SK-N-SH (cell line): Measurements from ENCODE around the gene DTNBP1. TPM values are rescaled to one million over a fixed set of nuclear protein-coding genes. Genes with fewer than 3 reads are reported as not detected.

Experiments used
- CTCF ChIA-PET: fragments of 300-600, 350-600 bp; formaldehyde crosslinking; extraction: SDS; loops from one replicate; lab custom pipeline; 2021; lab: Yijun Ruan, JAX
- POLR2A ChIA-PET: fragments of 350-600 bp; sonication (Branson Sonifier 250); formaldehyde crosslinking; extraction: SDS; loops from one replicate; lab custom pipeline; 2020; ENCODE audit warnings: antibody characterized with exemption, inconsistent platforms; lab: Yijun Ruan, JAX
- DNase-seq: peaks from one replicate; pipeline ENCODE4 v3.0.0; 2012
- H2AFZ ChIP-seq: fragments of 200-600 bp; sonication (generic); 2 replicates; pipeline ENCODE4 v1.8.1; 2016; ENCODE audit warnings: antibody characterized with exemption, mild to moderate bottlenecking, low read depth
- H3F3A ChIP-seq: fragments of 200-600 bp; sonication (generic); replicated peaks from 2 replicates; pipeline ENCODE3; 2016; ENCODE audit warnings: antibody characterized with exemption, mild to moderate bottlenecking; ENCODE audit not compliant: insufficient read depth
- H3K27ac ChIP-seq, 2 experiments: fragments of 200-500 bp in 1 of 2; fragments of 200-600 bp in 1 of 2; sonication (Bioruptor generic) in 1 of 2; sonication (generic), shearing (Covaris generic) in 1 of 2; 2 replicates each; pipeline versions ENCODE4 v1.5.1 to v1.6.1; 2014 to 2016; ENCODE audit warnings: low read depth in 2 of 2, inconsistent platforms in 1 of 2, low read length in 1 of 2, mild to moderate bottlenecking in 1 of 2, mixed read lengths in 1 of 2
- H3K27me3 ChIP-seq: fragments of 200-600 bp; sonication (generic), shearing (Covaris generic); 2 replicates; pipeline ENCODE4 v1.6.1; 2016; ENCODE audit warnings: mixed run types; ENCODE audit not compliant: insufficient read depth
- H3K36me3 ChIP-seq, 2 experiments: fragments of 200-500 bp in 1 of 2; fragments of 200-600 bp in 1 of 2; sonication (Bioruptor generic) in 1 of 2; sonication (generic) in 1 of 2; replicated peaks in 1 of 2; 2 replicates each; pipeline versions ENCODE3 to v1.5.1; 2014 to 2016; ENCODE audit warnings: low read length in 1 of 2, mild to moderate bottlenecking in 1 of 2; ENCODE audit not compliant: insufficient read depth in 2 of 2, control insufficient read depth in 1 of 2
- H3K4me1 ChIP-seq, 2 experiments: fragments of 200-500 bp in 1 of 2; fragments of 200-600 bp in 1 of 2; sonication (Bioruptor generic) in 1 of 2; sonication (generic), shearing (Covaris generic) in 1 of 2; 2 replicates each; pipeline versions ENCODE4 v1.5.1 to v1.6.1; 2014 to 2016; ENCODE audit warnings: low read depth in 1 of 2, low read length in 1 of 2, mixed run types in 1 of 2; ENCODE audit not compliant: insufficient read depth in 2 of 2, control insufficient read depth in 1 of 2
- H3K4me2 ChIP-seq: fragments of 200-600 bp; sonication (generic), shearing (Covaris generic); 2 replicates; pipeline ENCODE4 v1.6.1; 2017; ENCODE audit warnings: mixed run types
- H3K4me3 ChIP-seq, 2 experiments: fragments of 200-500 bp in 1 of 2; fragments of 200-600 bp in 1 of 2; sonication (Bioruptor generic) in 1 of 2; sonication (generic), shearing (Covaris generic) in 1 of 2; 2 replicates each; pipeline versions ENCODE4 v1.5.1 to v1.8.1; 2014 to 2016; ENCODE audit warnings: low read depth in 2 of 2, inconsistent platforms in 1 of 2, low read length in 1 of 2, mild to moderate bottlenecking in 1 of 2, mixed read lengths in 1 of 2, moderate library complexity in 1 of 2
- H3K79me2 ChIP-seq: fragments of 200-600 bp; sonication (generic); 2 replicates; pipeline ENCODE4 v1.8.1; 2017; ENCODE audit warnings: mild to moderate bottlenecking; ENCODE audit not compliant: insufficient read depth
- H3K9ac ChIP-seq: fragments of 200-600 bp; sonication (generic); 2 replicates; pipeline ENCODE4 v1.6.1; 2017; ENCODE audit warnings: mixed run types
- H3K9me2 ChIP-seq: fragments of 200-600 bp; sonication (generic); 2 replicates; pipeline ENCODE4 v1.6.1; 2017; ENCODE audit warnings: mixed run types
- H3K9me3 ChIP-seq: fragments of 200-600 bp; sonication (generic); 2 replicates; pipeline ENCODE4 v1.6.1; 2017; ENCODE audit warnings: mixed run types, mild to moderate bottlenecking, moderate library complexity
- H4K20me1 ChIP-seq: fragments of 200-600 bp; sonication (generic); 2 replicates; pipeline ENCODE4 v1.6.1; 2017; ENCODE audit warnings: mild to moderate bottlenecking, mixed run types; ENCODE audit not compliant: insufficient read depth
- EZH2phosphoT487 ChIP-seq: fragments of 200-600 bp; sonication (generic); IDR thresholded peaks from 2 replicates; pipeline ENCODE4 v1.6.1; 2017; ENCODE audit warnings: low read depth, mixed run types, mild to moderate bottlenecking, antibody characterized with exemption, moderate library complexity, borderline replicate concordance
- FOXM1 ChIP-seq: IDR thresholded peaks from 2 replicates; pipeline ENCODE4 v1.4.0; 2012; ENCODE audit warnings: low read depth, mild to moderate bottlenecking
- GABPA ChIP-seq: IDR thresholded peaks from 2 replicates; pipeline ENCODE4 v1.4.0; 2012; ENCODE audit warnings: low read depth, mild to moderate bottlenecking
- MEF2A ChIP-seq: IDR thresholded peaks from 2 replicates; pipeline ENCODE4 v1.4.0; 2012; ENCODE audit warnings: low read depth, borderline replicate concordance
- POLR2AphosphoS5 ChIP-seq: IDR thresholded peaks from 2 replicates; pipeline ENCODE4 v1.6.1; 2012; ENCODE audit warnings: low read depth, low read length
- RAD21 ChIP-seq: IDR thresholded peaks from 2 replicates; pipeline ENCODE4 v1.6.1; 2012; ENCODE audit warnings: mild to moderate bottlenecking, low read length
- RCOR1 ChIP-seq: fragments of 150-350 bp; IDR thresholded peaks from 2 replicates; pipeline ENCODE4 v1.6.1; 2017; ENCODE audit warnings: antibody characterized with exemption, low read length
- RFX5 ChIP-seq: IDR thresholded peaks from 2 replicates; pipeline ENCODE4 v1.6.1; 2012; ENCODE audit warnings: mild to moderate bottlenecking, improper control_type of control experiment, low read length
- TCF12 ChIP-seq: IDR thresholded peaks from 2 replicates; pipeline ENCODE4 v1.4.0; 2012
- WGBS: methylation state at CpG from one replicate; pipeline ENCODE4 v1.1.6; 2017; ENCODE audit warnings: low lambda C conversion rate; 5-methylcytosine and 5-hydroxymethylcytosine counted together
- polyA plus RNA-seq, 3 experiments: library from polyadenylated mRNA; depleted of rRNA; stranded (reverse); fragments of >200 nt; gene quantifications; 2 replicates each; pipeline ENCODE4 v1.2.3, GENCODE V29; 2012
- TF ChIP-seq, protein P1 (sequence below): IDR thresholded peaks from 2 replicates; pipeline ENCODE4 v1.4.0; 2012; ENCODE audit warnings: low read depth, borderline replicate concordance

Gene DTNBP1
- polyA plus RNA-seq, 1 of the 3 experiments (the other 2 are of a cell fraction), result 19.7 TPM

DNA sequence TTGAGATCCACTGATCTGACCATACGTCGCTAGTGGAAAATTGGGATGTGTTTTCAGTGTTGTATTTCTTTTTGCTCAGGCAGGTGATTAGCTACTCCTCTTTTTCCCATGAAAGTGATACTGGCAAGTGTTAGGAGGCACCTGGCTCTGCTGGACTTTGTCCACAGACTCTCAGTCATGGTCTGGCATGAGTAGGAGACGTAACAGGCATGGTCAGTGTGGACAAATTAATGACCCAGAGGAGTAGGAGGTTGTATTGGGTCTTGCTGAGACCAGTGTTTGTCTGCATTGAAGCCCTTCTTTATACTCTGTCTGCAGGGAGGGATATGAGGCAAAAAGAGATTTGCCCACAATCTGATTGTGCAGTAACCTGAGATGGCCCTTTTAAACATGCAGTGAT, 178.7 kb downstream of the DTNBP1 start:
- peaks cover 0 to 13% of the 10 kb centered on the region in 2 experiments for H3K36me3 ChIP-seq
- no peak overlapping the region for H3K4me2 ChIP-seq
- no peaks in the 10 kb centered on the region for H3F3A ChIP-seq
- H2AFZ ChIP-seq, result no peak overlapping the region
- H3K4me3 ChIP-seq, result no peak overlapping the region
- H3K9me2 ChIP-seq, result no peaks in the 10 kb centered on the region
- H3K27ac ChIP-seq, result no peak overlapping the region
- no peaks in the 10 kb centered on the region for H3K9me3 ChIP-seq
- no peak for DNase-seq
- H3K27me3 ChIP-seq, result no peaks in the 10 kb centered on the region
- H3K79me2 ChIP-seq, result no peaks in the 10 kb centered on the region
- ChIA-PET POLR2A (no interaction called here), CTCF (interaction anchor here (0.7 to 1.0 kb wide), 2 partner anchors 94 to 1868 kb away, joined by 3 to 6 read pairs; no protein-coding TSS in a partner anchor)
- 93% methylated on average over 3 of the region's 3 CpGs for WGBS
- H4K20me1 ChIP-seq, result no peaks in the 10 kb centered on the region
- H3K4me1 ChIP-seq, result peaks cover 9 to 19% of the 10 kb centered on the region in 2 experiments
- no peak overlapping the region for H3K9ac ChIP-seq
- no peak for TF ChIP-seq RFX5
- no peak for TF ChIP-seq RCOR1
- no peak for TF ChIP-seq FOXM1
- TF ChIP-seq GABPA, result no peak
- no peak for TF ChIP-seq EZH2phosphoT487
- TF ChIP-seq, protein P1, sequence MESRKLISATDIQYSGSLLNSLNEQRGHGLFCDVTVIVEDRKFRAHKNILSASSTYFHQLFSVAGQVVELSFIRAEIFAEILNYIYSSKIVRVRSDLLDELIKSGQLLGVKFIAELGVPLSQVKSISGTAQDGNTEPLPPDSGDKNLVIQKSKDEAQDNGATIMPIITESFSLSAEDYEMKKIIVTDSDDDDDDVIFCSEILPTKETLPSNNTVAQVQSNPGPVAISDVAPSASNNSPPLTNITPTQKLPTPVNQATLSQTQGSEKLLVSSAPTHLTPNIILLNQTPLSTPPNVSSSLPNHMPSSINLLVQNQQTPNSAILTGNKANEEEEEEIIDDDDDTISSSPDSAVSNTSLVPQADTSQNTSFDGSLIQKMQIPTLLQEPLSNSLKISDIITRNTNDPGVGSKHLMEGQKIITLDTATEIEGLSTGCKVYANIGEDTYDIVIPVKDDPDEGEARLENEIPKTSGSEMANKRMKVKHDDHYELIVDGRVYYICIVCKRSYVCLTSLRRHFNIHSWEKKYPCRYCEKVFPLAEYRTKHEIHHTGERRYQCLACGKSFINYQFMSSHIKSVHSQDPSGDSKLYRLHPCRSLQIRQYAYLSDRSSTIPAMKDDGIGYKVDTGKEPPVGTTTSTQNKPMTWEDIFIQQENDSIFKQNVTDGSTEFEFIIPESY, result no peak
- no peak for TF ChIP-seq TCF12
- TF ChIP-seq MEF2A, result no peak
- TF ChIP-seq POLR2AphosphoS5, result no peak

DNA sequence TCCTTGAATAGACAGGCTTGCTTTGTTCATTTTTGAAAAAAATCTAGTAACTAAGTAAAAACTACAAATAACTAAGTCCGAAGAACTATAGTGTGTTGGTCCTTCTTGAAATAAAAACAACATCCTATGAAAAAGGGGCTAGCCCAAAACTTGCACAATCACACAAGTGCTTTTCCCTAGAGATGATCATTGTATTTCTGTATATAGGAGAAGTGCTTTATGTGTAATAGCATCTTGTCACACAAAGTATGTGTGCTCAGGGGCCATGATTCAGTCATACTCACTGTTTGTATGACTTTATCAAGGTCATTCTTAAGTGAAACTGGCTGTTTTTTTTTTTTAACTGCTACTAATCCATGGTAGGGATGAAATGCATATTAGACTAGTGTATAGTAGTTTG, 179.8 kb downstream of the DTNBP1 start:
- WGBS, result 97% methylated on average over 1 of the region's 1 CpG
- H3K9me2 ChIP-seq, result no peaks in the 10 kb centered on the region
- H3K27me3 ChIP-seq, result no peaks in the 10 kb centered on the region
- POLR2A ChIA-PET, result no interaction called here
- no peak overlapping the region for H3K9ac ChIP-seq
- no peak overlapping the region for H3K4me2 ChIP-seq
- no peak overlapping the region for H3K4me3 ChIP-seq
- CTCF ChIA-PET, result interaction anchor here (1.3 kb wide), 1 partner anchor 19 kb away, joined by 6 read pairs; no protein-coding TSS in a partner anchor
- no peaks in the 10 kb centered on the region for H3K79me2 ChIP-seq
- H3F3A ChIP-seq, result no peaks in the 10 kb centered on the region
- no peak overlapping the region for H2AFZ ChIP-seq
- H3K4me1 ChIP-seq, result peaks cover 9 to 19% of the 10 kb centered on the region in 2 experiments
- H4K20me1 ChIP-seq, result no peaks in the 10 kb centered on the region
- no peak for DNase-seq
- no peak for TF ChIP-seq RAD21
- H3K9me3 ChIP-seq, result no peaks in the 10 kb centered on the region
- H3K36me3 ChIP-seq, result peaks cover 0 to 3% of the 10 kb centered on the region in 2 experiments
- H3K27ac ChIP-seq, result no peak overlapping the region
